ENCODE results near the gene BMP8A.
A peak's percentile ranks its signal among the peaks of the same experiment; 100 is the strongest.
"Not testable (repeated sequence)": the region's sequence is repeated elsewhere in the genome, so short reads cannot be mapped to it uniquely, and the experiment has no call there.

BMP8A gene

GRCh38 chr1:39491146-39491921 lies at the start of gene BMP8A:
TSS of gene BMP8A (plus strand) at chr1:39491636. CDS start at chr1:39491992, 356 bp downstream.
- DNase-seq: peak; percentile 50

- DNase-seq: no peak
Measured at GRCh38 chr1:39441797-39442196, 49.6 kb upstream of the BMP8A start.

- DNase-seq: no peak
Measured at GRCh38 chr1:39445573-39445972, 45.9 kb upstream of the BMP8A start.

- DNase-seq: no peak
Measured at GRCh38 chr1:39446986-39447567, 44.4 kb upstream of the BMP8A start.

GRCh38 chr1:39450041-39450440 lies 41.4 kb upstream of the BMP8A start:
- DNase-seq: not testable (repeated sequence)

- peak; percentile 24 for DNase-seq
Measured at GRCh38 chr1:39450956-39451606, 40.4 kb upstream of the BMP8A start.

- DNase-seq: no peak
Measured at GRCh38 chr1:39452081-39452480, 39.4 kb upstream of the BMP8A start.

- no peak for DNase-seq
Measured at GRCh38 chr1:39452540-39452939, 38.9 kb upstream of the BMP8A start.

GRCh38 chr1:39453603-39454002 lies 37.8 kb upstream of the BMP8A start:
- no peak for DNase-seq

- DNase-seq: no peak
Measured at GRCh38 chr1:39458991-39459390, 32.4 kb upstream of the BMP8A start.

- DNase-seq: no peak
Measured at GRCh38 chr1:39462074-39462473, 29.4 kb upstream of the BMP8A start.

GRCh38 chr1:39466413-39467107 lies 24.9 kb upstream of the BMP8A start:
- DNase-seq: no peak

- not testable (repeated sequence) for DNase-seq
Measured at GRCh38 chr1:39467108-39467720, 24.2 kb upstream of the BMP8A start.

GRCh38 chr1:39469150-39469549 lies 22.3 kb upstream of the BMP8A start:
- no peak for DNase-seq

- no peak for DNase-seq
Measured at GRCh38 chr1:39470040-39470439, 21.4 kb upstream of the BMP8A start.

- DNase-seq: no peak
Measured at GRCh38 chr1:39472826-39473225, 18.6 kb upstream of the BMP8A start.

- DNase-seq: no peak
Measured at GRCh38 chr1:39473324-39473723, 18.1 kb upstream of the BMP8A start.

GRCh38 chr1:39474810-39475209 lies 16.6 kb upstream of the BMP8A start:
- DNase-seq: no peak

GRCh38 chr1:39475551-39475950 lies 15.9 kb upstream of the BMP8A start:
- DNase-seq: not testable (repeated sequence)

GRCh38 chr1:39478126-39478915 lies 13.1 kb upstream of the BMP8A start:
- DNase-seq: peak; percentile 33

- no peak for DNase-seq
Measured at GRCh38 chr1:39481289-39481688, 10.1 kb upstream of the BMP8A start.

GRCh38 chr1:39483276-39483675 lies 8.2 kb upstream of the BMP8A start:
- DNase-seq: no peak

Measured in EL (cell line).